Measurements from ENCODE around the gene SRSF10.
"Not testable (repeated sequence)": the region's sequence is repeated elsewhere in the genome, so short reads cannot be mapped to it uniquely, and the experiment has no call there.

GRCh38 chr1:23987038-23987437 lies 6.9 kb upstream of the SRSF10 start:
- TF ChIP-seq POU2F2 (IDR thresholded peaks at IDR 0.05; ENCODE audit: low read depth, low read length); POLR2A (IDR thresholded peaks at IDR 0.05; ENCODE audit: low read depth, low read length); POLR2AphosphoS5 (IDR thresholded peaks at IDR 0.05; ENCODE audit: low read depth, low read length); PAX5 (IDR thresholded peaks at IDR 0.05; ENCODE audit: insufficient read depth, low read length, severe bottlenecking): not testable (repeated sequence)

All from GM12891 (cell line).